ENCODE results near the gene COX6B2. TPM values are rescaled to one million over a fixed set of nuclear protein-coding genes. Genes with fewer than 3 reads are reported as not detected.
A peak's percentile ranks its signal among the peaks of the same experiment; 100 is the strongest.

The COX6B2 gene
- total and polyA plus RNA-seq, 12 donors: not detected

GRCh38 chr19:55325172-55325571 lies 29.3 kb downstream of the COX6B2 start, which contains the start of gene TMEM150B:
Gene TMEM150B (minus strand): TSS chr19:55325341. CDS start chr19:55321036, 4,305 bp downstream.
- no peak for TF ChIP-seq CTCF (IDR thresholded peaks at IDR 0.05)
- intact Hi-C loops (cut with DNase I): no loop called here
- DNase-seq (no peak), ATAC-seq (peak in 3 of 8 donors; percentile 17 to 51 (median 50))
- WGBS, 2 donors: 77 to 80% methylated on average over 14 of the region's 14 CpGs
- H3K4me1 ChIP-seq: peaks cover 0 to 22% (median 0%) of the 10 kb centered on the region in 9 donors
- peaks cover 0 to 12% (median 1%) of the 10 kb centered on the region in 7 donors for H3K27me3 ChIP-seq
- peak within 1 kb of the TSS in 1 of 10 donors; percentile 45 for H3K4me3 ChIP-seq
- no peaks in the 10 kb centered on the region for H3K9me3 ChIP-seq
- H3K27ac ChIP-seq: peak within 1 kb of the TSS in 2 of 10 donors; percentile 48 to 89
- H3K36me3 ChIP-seq: no peaks in the 10 kb centered on the region

GRCh38 chr19:55324662-55325061 lies 29.9 kb downstream of the COX6B2 start:
- Histone ChIP-seq H3K4me3 (peak overlapping the region in 1 of 10 donors; percentile 45), H3K4me1 (peaks cover 0 to 17% (median 0%) of the 10 kb centered on the region in 9 donors), H3K9me3 (no peaks in the 10 kb centered on the region), H3K27ac (peak overlapping the region in 2 of 10 donors; percentile 48 to 89), H3K27me3 (peaks cover 0 to 14% (median 4%) of the 10 kb centered on the region in 7 donors), H3K36me3 (peaks cover 0 to 5% (median 0%) of the 10 kb centered on the region in 9 donors)
- DNase-seq: no peak
- TF ChIP-seq CTCF (IDR thresholded peaks at IDR 0.05): no peak
- intact Hi-C loops (cut with DNase I): loop anchor here in 1 of 10 donors (5.0 kb wide), 1 partner anchor 38 kb away; the partner anchor contains the start of gene GARIN5B
- ATAC-seq: no peak
- 80 to 85% methylated on average over 6 of the region's 6 CpGs for WGBS, 2 donors

- ATAC-seq (no peak), DNase-seq (no peak)
- 58% methylated on average over 12 of the region's 12 CpGs for WGBS, 2 donors
- peaks cover 0 to 8% (median 0%) of the 10 kb centered on the region in 9 donors for H3K36me3 ChIP-seq
- H3K27ac ChIP-seq: peak overlapping the region in 1 of 10 donors; percentile 52
- intact Hi-C loops (cut with DNase I): loop anchor here in 1 of 10 donors (5.0 kb wide), 1 partner anchor 40 kb away; the partner anchor contains the start of gene GARIN5B
- no peaks in the 10 kb centered on the region for H3K9me3 ChIP-seq
- H3K4me3 ChIP-seq: peak overlapping the region in 1 of 10 donors; percentile 37
- TF ChIP-seq CTCF (IDR thresholded peaks at IDR 0.05): no peak
- H3K4me1 ChIP-seq: peaks cover 0 to 11% (median 0%) of the 10 kb centered on the region in 9 donors
- H3K27me3 ChIP-seq: peaks cover 0 to 18% (median 0%) of the 10 kb centered on the region in 7 donors
Measured at GRCh38 chr19:55322204-55322885, 32.2 kb downstream of the COX6B2 start.

- no peak for ATAC-seq
- no peak overlapping the region for H3K27ac ChIP-seq
- peaks cover 0 to 18% (median 0%) of the 10 kb centered on the region in 7 donors for H3K27me3 ChIP-seq
- peaks cover 0 to 15% (median 0%) of the 10 kb centered on the region in 9 donors for H3K36me3 ChIP-seq
- H3K4me1 ChIP-seq: peaks cover 0 to 9% (median 0%) of the 10 kb centered on the region in 9 donors
- H3K4me3 ChIP-seq: peak overlapping the region in 1 of 10 donors; percentile 37
- intact Hi-C loops (cut with DNase I): loop anchor here in 1 of 10 donors (5.0 kb wide), 1 partner anchor 41 kb away; the partner anchor contains the start of gene GARIN5B
- no peak for TF ChIP-seq CTCF (IDR thresholded peaks at IDR 0.05)
- H3K9me3 ChIP-seq: no peaks in the 10 kb centered on the region
- WGBS, 2 donors: 70 to 78% methylated on average over 9 of the region's 9 CpGs
- no peak for DNase-seq
Measured at GRCh38 chr19:55321466-55322137, 32.9 kb downstream of the COX6B2 start.
